B cell (primary cell): ENCODE measurements around the gene CTDP1.

Source experiments
- CTCF ChIP-seq: fragments of 200-600 bp; IDR thresholded peaks from one replicate; pipeline ENCODE4 v1.8.0; 2022; ENCODE audit warnings: antibody characterized with exemption, mild to moderate bottlenecking
- EZH2 ChIP-seq: IDR thresholded peaks from 2 replicates; pipeline ENCODE4 v1.6.1; 2012; ENCODE audit warnings: borderline replicate concordance, low read depth, mild to moderate bottlenecking, moderate library complexity, low read length; ENCODE audit not compliant: insufficient read depth, poor library complexity, severe bottlenecking

- TF ChIP-seq CTCF (no peak), EZH2 (no peak)
Observed at GRCh38 chr18:79760348-79760747, 80.7 kb downstream of the CTDP1 start.
